AG04450 (cell line): Measurements from ENCODE around the gene KBTBD13. TPM values are rescaled to one million over a fixed set of nuclear protein-coding genes. Genes with fewer than 3 reads are reported as not detected.
A peak's percentile ranks its signal among the peaks of the same experiment; 100 is the strongest.
"Not testable (repeated sequence)": the region's sequence is repeated elsewhere in the genome, so short reads cannot be mapped to it uniquely, and the experiment has no call there.

Experiments
- CTCF ChIA-PET: fragments of 300-600, 350-600 bp; formaldehyde crosslinking; extraction: SDS; loops from one replicate; lab custom pipeline; 2022; ENCODE audit warnings: antibody characterized with exemption, inconsistent platforms; lab: Charles Lee
- POLR2A ChIA-PET: fragments of 350-600 bp; formaldehyde crosslinking; extraction: SDS; loops from one replicate; lab custom pipeline; 2021; ENCODE audit warnings: antibody characterized with exemption, inconsistent platforms; lab: Yijun Ruan, JAX
- DNase-seq: peaks from one replicate; pipeline ENCODE4 v3.0.0-alpha.2; 2011; ENCODE audit warnings: low read depth, low spot score
- H3K27ac ChIP-seq: one replicate; pipeline ENCODE4 v1.5.1; 2012; ENCODE audit warnings: low read depth, low read length, control low read depth
- H3K27me3 ChIP-seq: one replicate; pipeline ENCODE4 v1.6.0; 2012; ENCODE audit warnings: low read length; ENCODE audit not compliant: control insufficient read depth, insufficient read depth
- H3K4me3 ChIP-seq: 2 replicates; pipeline ENCODE4 v1.5.1; 2011; ENCODE audit warnings: mild to moderate bottlenecking, low read depth, low read length, control low read depth
- H3K9me3 ChIP-seq: 2 replicates; pipeline ENCODE4 v1.5.1; 2012; ENCODE audit warnings: low read length; ENCODE audit not compliant: control insufficient read depth, insufficient read depth
- polyA plus RNA-seq: library from polyadenylated mRNA; depleted of rRNA; stranded (reverse); fragments of >200 nt; gene quantifications from 2 replicates; pipeline ENCODE4 v1.2.3, GENCODE V29; 2011
- TF ChIP-seq, protein P1 (sequence below): IDR thresholded peaks from 2 replicates; pipeline ENCODE4 v1.5.1; 2011; ENCODE audit warnings: low read depth, low read length, control low read depth, inconsistent platforms

The KBTBD13 gene
- polyA plus RNA-seq, 1 experiment, result not detected

DNA sequence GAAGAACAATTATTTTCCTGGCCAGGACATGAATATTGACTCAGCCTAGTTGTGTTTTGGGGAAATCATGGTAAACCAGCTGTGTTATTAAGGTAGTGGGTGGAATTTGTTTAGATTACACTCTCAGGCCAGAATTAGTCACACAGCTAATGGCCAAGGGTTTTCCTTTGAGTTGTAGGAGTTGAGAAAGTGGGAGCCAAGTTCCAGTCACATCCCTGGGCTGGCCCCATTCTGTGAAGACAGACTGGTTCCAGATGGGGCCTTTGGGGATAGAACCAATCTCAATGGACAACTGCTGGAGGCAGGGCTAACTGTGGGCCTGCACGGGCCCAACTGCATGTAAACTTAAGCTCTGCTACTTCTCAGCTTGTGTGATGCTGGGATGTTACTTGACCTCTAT is 7.4 kb upstream of the KBTBD13 start:
- Histone ChIP-seq H3K4me3 (no peak overlapping the region), H3K27ac (peak overlapping the region; percentile 91), H3K9me3 (no peaks in the 10 kb centered on the region), H3K27me3 (peaks cover 9% of the 10 kb centered on the region)
- ChIA-PET POLR2A (interaction anchor here (0.6 to 2.9 kb wide), 16 partner anchors 10 to 822 kb away, joined by 3 to 32 read pairs (median 6); partner anchors contain the start of genes RNU5B-1, SLC51B and SPG21), CTCF (interaction anchor here (0.6 to 4.1 kb wide), 10 partner anchors 9 to 35 kb away, joined by 3 to 27 read pairs (median 4); no protein-coding TSS in a partner anchor)
- peak; percentile 99 for DNase-seq
- TF ChIP-seq, protein P1, sequence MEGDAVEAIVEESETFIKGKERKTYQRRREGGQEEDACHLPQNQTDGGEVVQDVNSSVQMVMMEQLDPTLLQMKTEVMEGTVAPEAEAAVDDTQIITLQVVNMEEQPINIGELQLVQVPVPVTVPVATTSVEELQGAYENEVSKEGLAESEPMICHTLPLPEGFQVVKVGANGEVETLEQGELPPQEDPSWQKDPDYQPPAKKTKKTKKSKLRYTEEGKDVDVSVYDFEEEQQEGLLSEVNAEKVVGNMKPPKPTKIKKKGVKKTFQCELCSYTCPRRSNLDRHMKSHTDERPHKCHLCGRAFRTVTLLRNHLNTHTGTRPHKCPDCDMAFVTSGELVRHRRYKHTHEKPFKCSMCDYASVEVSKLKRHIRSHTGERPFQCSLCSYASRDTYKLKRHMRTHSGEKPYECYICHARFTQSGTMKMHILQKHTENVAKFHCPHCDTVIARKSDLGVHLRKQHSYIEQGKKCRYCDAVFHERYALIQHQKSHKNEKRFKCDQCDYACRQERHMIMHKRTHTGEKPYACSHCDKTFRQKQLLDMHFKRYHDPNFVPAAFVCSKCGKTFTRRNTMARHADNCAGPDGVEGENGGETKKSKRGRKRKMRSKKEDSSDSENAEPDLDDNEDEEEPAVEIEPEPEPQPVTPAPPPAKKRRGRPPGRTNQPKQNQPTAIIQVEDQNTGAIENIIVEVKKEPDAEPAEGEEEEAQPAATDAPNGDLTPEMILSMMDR, result no peak

DNA sequence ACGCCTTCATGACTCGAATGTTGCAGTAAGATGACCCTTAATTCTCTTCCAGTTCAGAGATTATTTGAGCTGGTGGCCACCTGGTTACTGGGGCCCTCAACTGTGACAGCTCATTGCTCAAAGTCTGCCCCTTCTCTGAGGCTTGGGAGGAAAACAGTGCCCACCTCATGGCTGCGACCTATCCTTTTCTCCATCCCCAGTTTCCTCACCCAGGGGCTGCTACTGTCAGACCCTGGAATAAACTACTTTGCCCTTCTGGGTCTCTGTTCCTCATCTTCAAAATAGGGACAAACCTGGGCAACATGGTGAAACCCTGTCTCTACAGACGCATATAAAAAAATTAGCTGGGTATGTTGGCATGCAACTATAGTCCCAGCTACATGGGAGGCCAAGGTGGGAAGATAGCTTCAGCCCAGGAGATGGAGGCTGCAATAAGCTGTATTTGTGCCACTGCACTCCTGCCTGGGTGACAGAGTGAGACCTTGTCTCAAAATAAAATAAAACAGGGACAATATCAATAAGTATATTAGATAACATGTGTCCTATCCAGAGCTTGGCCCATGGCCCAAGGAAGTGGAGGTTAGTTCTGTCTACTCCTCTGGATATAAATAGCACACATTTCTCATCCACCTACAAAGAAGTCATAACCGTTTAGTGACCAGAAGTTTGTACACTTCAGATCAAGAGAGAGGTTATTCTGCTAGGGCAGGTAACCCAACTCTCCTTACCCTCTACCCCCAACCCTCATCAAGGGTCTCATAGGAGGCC is 6.6 kb upstream of the KBTBD13 start:
- Histone ChIP-seq H3K9me3 (no peaks in the 10 kb centered on the region), H3K4me3 (no peak overlapping the region), H3K27me3 (peaks cover 7% of the 10 kb centered on the region), H3K27ac (peak overlapping the region; percentile 90)
- DNase-seq, result no peak
- ChIA-PET CTCF (interaction anchor here (0.5 to 4.1 kb wide), 11 partner anchors 8 to 130 kb away, joined by 3 to 27 read pairs (median 4); no protein-coding TSS in a partner anchor), POLR2A (interaction anchor here (0.6 to 2.9 kb wide), 14 partner anchors 9 to 235 kb away, joined by 3 to 32 read pairs (median 7); partner anchors contain the start of genes RNU5B-1, SLC51B and SPG21)
- TF ChIP-seq, protein P1, result no peak

DNA sequence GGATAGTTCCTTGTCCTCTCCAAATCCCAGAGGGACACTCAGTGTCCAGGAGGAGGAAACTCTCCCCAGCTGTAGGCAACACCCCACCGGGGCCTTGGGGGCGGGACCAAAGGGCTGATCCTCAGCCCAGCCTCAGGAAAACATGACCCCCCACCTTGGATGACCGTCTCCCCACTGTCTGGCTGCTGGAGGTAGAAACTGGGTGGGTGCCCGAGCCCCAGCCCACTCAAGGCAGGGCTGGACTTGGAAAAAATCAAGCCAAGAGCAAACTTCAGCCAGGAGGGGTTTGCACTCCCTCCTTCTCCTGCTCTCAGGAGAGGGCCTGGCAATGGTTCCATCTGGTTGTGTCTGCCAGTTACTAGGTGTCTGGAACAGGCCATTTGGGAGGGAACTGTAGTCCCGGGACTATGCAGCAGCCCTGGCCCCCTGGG is 5.2 kb upstream of the KBTBD13 start:
- no peak overlapping the region for H3K4me3 ChIP-seq
- peak overlapping the region; percentile 11 for H3K27ac ChIP-seq
- TF ChIP-seq, protein P1, result no peak
- peaks cover 3% of the 10 kb centered on the region for H3K27me3 ChIP-seq
- ChIA-PET CTCF (no interaction called here), POLR2A (no interaction called here)
- no peak for DNase-seq
- no peaks in the 10 kb centered on the region for H3K9me3 ChIP-seq

DNA sequence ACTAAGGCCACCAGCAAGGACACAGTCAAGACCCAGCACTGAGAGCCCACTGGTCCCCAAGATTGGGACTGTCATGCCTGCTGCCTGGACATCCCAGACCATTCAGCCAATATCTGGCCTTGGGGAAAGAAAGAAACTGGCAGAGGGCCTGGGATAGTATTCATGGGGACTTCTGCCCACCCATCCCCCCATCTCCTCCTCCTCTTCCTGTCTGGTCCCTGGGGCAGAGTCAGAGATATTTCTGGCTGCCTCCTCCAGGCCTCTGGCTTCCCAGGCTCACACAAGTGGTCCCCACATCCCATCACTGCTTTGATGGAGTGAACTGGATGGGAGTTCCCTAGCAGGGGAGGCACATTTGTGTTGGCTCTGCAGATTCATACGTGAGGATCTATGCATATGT is 4.5 kb upstream of the KBTBD13 start:
- DNase-seq, result no peak
- Histone ChIP-seq H3K9me3 (peaks cover 3% of the 10 kb centered on the region; the same call in 1 of the 2 replicates), H3K27me3 (peaks cover 3% of the 10 kb centered on the region), H3K4me3 (no peak overlapping the region), H3K27ac (no peak overlapping the region)
- CTCF ChIA-PET, result interaction anchor here (1.0 to 1.2 kb wide), 2 partner anchors 18 to 29 kb away, joined by 4 read pairs; no protein-coding TSS in a partner anchor
- POLR2A ChIA-PET, result no interaction called here
- TF ChIP-seq, protein P1, result no peak

DNA sequence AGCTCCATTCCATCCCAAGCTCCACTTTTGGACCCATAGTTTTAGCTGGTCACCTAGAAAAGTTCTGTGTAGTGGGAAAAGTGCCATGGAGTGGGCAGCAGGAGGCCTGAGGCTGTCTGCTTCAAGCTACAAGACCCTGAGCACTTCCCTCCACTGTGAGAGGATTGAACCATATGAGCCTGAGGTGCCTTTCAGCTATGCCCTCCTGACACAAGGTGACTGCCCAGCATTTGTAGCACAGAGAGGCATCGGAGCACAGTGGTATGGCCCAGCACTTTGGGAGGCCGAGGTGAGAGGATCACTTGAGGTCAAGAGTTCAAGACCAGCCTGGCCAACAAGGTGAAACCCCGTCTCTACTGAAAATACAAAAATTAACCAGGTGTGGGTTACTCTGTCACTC is 3.9 kb upstream of the KBTBD13 start:
- H3K27ac ChIP-seq, result no peak overlapping the region
- CTCF ChIA-PET, result interaction anchor here (1.0 to 1.2 kb wide), 3 partner anchors 10 to 29 kb away, joined by 3 to 4 read pairs (median 4); no protein-coding TSS in a partner anchor
- POLR2A ChIA-PET, result no interaction called here
- no peak overlapping the region for H3K4me3 ChIP-seq
- TF ChIP-seq, protein P1, result no peak
- peaks cover 7% of the 10 kb centered on the region; the same call in 1 of the 2 replicates for H3K9me3 ChIP-seq
- H3K27me3 ChIP-seq, result no peaks in the 10 kb centered on the region
- no peak for DNase-seq

DNA sequence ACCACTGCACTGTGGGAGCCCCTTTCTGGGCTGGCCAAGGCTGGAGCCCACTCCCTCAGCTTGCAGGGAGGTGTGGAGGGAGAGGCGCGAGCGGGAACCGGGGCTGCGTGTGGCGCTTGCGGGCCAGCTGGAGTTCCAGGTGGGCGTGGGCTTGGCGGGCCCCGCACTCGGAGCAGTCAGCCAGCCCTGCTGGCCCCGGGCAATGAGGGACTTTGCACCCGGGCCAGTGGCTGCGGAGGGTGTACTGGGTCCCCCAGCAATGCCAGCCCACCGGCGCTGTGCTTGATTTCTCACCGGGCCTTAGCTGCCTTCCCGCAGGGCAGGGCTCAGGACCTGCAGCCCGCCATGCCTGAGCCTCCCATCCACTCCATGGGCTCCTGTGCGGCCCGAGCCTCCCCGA is 1.6 kb upstream of the KBTBD13 start:
- POLR2A ChIA-PET, DNase-seq, H3K4me3 ChIP-seq, H3K27ac ChIP-seq: not testable (repeated sequence)
- CTCF ChIA-PET, result interaction anchor here (1.2 to 2.0 kb wide), 2 partner anchors 8 to 21 kb away, joined by 4 to 6 read pairs; no protein-coding TSS in a partner anchor
- peaks cover 12% of the 10 kb centered on the region; the same call in 1 of the 2 replicates for H3K9me3 ChIP-seq
- peaks cover 16% of the 10 kb centered on the region for H3K27me3 ChIP-seq
